ENCODE measurements around the gene CMIP.

CMIP gene

DNA sequence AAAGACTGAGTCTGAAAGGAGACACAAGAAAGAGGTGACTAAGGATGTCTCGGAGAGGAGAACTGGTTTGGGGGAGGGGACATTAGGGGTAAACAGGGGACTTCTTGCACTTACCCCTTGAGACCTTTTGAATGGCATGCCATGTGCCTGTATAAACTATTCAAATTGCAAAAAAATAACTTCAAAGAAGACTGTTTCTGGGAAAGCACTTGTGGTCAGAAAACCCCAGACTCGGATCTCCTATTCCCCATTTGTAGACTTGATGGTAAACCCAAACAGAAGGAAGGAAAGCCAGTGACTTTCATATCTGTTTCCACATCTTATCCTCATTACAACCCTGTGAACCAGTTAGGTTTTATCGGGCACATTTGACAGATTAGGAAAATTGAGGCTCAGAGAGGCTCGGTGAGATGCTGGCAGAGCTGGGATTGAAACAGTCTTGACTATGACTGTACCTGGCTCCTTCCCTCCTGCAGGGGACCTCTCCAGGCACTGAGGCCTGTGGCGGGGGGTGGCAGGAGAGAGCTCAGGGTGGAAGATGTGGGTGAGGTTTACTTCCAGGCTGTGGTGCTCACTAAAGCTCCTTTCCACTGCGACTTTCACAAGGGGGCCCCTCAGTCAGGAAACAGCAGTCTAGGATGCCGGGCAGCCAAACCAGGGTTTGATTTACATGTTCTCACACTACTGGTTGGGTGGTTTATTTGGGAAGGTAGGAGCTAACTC lies 304.0 kb downstream of the CMIP start:
- no peaks in the 10 kb centered on the region for H3K9me3 ChIP-seq (ENCODE audit: insufficient read depth, low read depth, low read length)
- no peak overlapping the region for H3K27ac ChIP-seq (ENCODE audit: low read length)
- H3K36me3 ChIP-seq (ENCODE audit: insufficient read depth, low read depth, low read length), result no peaks in the 10 kb centered on the region
- H3K4me1 ChIP-seq (ENCODE audit: insufficient read depth, low read length), result peaks cover 4% of the 10 kb centered on the region
- H3K27me3 ChIP-seq (ENCODE audit: insufficient read depth, low read length), result no peaks in the 10 kb centered on the region
- H3K4me3 ChIP-seq (ENCODE audit: low read length), result no peak overlapping the region
- no peak overlapping the region for H3K9ac ChIP-seq (ENCODE audit: low read depth, low read length)

DNA sequence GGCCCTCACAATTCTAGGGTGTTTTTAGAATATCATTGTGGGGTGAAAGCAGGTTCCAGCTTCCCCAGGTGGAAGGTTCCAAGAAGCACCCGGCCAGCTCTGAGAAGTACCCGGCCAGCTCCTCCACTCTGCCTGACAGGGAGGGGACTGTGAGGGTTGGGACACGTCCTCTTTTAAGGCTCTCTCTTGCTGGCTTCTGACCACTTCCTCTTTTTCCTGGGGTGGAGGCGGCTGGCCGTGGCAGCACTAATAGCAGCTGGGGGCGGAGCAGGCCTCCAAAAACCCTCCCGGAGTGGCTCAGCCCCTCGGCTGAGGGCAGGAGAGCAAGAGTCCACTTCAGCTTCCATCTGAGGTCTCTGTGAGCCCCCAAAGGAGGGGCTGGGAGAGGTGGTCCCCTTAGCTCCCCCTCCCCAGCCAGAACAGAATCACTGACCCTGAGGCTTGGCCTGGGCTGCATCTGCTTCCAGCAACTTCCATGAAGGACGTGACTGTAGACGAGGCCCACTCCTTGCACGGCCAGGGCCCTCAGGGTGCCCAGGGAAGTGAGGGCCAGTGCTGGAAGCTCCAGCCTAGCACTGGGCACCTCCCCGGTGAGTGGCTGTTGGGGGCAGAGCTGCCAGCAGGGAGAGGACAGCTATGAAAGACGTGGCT lies 307.7 kb downstream of the CMIP start:
- no peaks in the 10 kb centered on the region for H3K36me3 ChIP-seq (ENCODE audit: insufficient read depth, low read depth, low read length)
- H3K9ac ChIP-seq (ENCODE audit: low read depth, low read length), result no peak overlapping the region
- H3K27ac ChIP-seq (ENCODE audit: low read length), result no peak overlapping the region
- H3K4me3 ChIP-seq (ENCODE audit: low read length), result no peak overlapping the region
- H3K27me3 ChIP-seq (ENCODE audit: insufficient read depth, low read length), result no peaks in the 10 kb centered on the region
- no peaks in the 10 kb centered on the region for H3K9me3 ChIP-seq (ENCODE audit: insufficient read depth, low read depth, low read length)
- H3K4me1 ChIP-seq (ENCODE audit: insufficient read depth, low read length), result peaks cover 4% of the 10 kb centered on the region

DNA sequence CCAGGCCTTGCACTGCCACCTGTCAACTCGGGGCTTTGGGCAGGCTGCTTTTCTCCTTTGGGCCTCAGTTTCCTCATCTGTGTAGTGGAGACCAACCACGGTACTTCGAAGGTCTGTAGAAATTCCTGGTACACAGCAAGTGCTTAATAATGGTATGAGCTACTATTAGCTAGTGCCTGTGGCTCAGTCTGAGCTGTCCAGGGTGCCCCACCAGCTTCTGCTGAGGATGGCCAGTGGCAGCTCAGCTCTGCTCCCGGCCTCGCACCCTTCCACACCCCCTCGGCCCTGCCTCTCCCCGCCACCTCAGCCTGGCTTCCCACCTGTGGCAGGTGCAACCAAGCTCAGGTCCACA lies 308.2 kb downstream of the CMIP start:
- Histone ChIP-seq H3K9ac (ENCODE audit: low read depth, low read length) (no peak overlapping the region), H3K4me3 (ENCODE audit: low read length) (no peak overlapping the region), H3K27ac (ENCODE audit: low read length) (no peak overlapping the region), H3K9me3 (ENCODE audit: insufficient read depth, low read depth, low read length) (no peaks in the 10 kb centered on the region), H3K4me1 (ENCODE audit: insufficient read depth, low read length) (peaks cover 4% of the 10 kb centered on the region), H3K36me3 (ENCODE audit: insufficient read depth, low read depth, low read length) (no peaks in the 10 kb centered on the region), H3K27me3 (ENCODE audit: insufficient read depth, low read length) (no peaks in the 10 kb centered on the region)

DNA sequence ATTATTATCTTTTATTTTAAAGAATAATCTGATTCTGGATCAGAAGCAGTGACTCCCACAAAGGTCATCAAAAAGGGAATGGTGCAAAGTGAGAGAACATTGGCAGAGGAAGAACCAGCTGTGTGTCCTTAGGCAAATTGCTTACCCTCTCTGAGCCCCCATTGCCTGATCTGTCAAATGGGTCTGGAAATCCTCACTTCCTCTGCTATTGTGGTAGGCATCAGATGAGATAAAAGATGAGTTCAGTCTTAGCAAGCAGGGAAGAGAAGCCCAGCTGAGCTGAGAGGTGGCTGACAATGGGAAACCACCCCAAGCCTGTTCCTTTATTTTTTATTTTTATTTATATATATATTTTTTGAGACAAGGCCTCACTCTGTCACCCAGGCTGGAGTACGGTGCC lies 310.2 kb downstream of the CMIP start:
- H3K27ac ChIP-seq (ENCODE audit: low read length), result no peak overlapping the region
- H3K36me3 ChIP-seq (ENCODE audit: insufficient read depth, low read depth, low read length), result no peaks in the 10 kb centered on the region
- no peaks in the 10 kb centered on the region for H3K9me3 ChIP-seq (ENCODE audit: insufficient read depth, low read depth, low read length)
- H3K27me3 ChIP-seq (ENCODE audit: insufficient read depth, low read length), result no peaks in the 10 kb centered on the region
- no peak overlapping the region for H3K9ac ChIP-seq (ENCODE audit: low read depth, low read length)
- no peak overlapping the region for H3K4me3 ChIP-seq (ENCODE audit: low read length)
- H3K4me1 ChIP-seq (ENCODE audit: insufficient read depth, low read length), result no peaks in the 10 kb centered on the region

DNA sequence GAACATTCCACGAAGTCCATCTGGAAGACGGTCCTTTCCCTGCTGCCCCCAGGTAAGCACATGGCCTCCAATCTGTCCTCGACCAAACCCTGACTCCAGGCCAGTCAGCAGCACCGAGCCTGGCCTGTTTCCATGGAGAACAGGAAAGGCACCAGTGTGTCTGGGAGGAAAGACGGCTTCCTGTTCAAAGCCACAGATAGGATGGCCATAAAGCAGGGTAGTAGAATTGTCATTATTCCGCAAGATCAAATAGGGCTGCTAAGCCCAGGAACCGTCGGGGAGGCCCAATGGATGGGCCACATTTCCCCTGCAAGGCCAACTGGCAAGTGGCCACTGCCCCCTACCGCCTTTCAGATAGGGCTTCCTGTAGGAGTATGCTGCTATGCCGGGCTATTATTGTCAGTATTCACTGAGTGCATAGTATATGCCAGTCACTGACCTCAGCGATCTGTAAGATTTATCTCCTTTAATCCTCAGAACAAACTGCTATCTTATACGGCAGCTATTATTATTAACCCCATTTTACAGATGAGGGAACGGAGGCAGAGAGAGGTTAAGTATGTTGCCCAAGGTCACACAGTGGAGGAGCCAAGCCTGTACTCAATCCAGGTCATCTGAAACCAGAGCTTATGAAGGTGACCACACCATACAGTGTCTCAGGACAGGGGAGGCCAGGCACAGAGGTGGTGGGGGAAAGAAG lies 311.5 kb downstream of the CMIP start:
- Histone ChIP-seq H3K27me3 (ENCODE audit: insufficient read depth, low read length) (no peaks in the 10 kb centered on the region), H3K9me3 (ENCODE audit: insufficient read depth, low read depth, low read length) (no peaks in the 10 kb centered on the region), H3K4me3 (ENCODE audit: low read length) (no peak overlapping the region), H3K4me1 (ENCODE audit: insufficient read depth, low read length) (no peaks in the 10 kb centered on the region), H3K36me3 (ENCODE audit: insufficient read depth, low read depth, low read length) (no peaks in the 10 kb centered on the region), H3K27ac (ENCODE audit: low read length) (no peak overlapping the region), H3K9ac (ENCODE audit: low read depth, low read length) (no peak overlapping the region)

DNA sequence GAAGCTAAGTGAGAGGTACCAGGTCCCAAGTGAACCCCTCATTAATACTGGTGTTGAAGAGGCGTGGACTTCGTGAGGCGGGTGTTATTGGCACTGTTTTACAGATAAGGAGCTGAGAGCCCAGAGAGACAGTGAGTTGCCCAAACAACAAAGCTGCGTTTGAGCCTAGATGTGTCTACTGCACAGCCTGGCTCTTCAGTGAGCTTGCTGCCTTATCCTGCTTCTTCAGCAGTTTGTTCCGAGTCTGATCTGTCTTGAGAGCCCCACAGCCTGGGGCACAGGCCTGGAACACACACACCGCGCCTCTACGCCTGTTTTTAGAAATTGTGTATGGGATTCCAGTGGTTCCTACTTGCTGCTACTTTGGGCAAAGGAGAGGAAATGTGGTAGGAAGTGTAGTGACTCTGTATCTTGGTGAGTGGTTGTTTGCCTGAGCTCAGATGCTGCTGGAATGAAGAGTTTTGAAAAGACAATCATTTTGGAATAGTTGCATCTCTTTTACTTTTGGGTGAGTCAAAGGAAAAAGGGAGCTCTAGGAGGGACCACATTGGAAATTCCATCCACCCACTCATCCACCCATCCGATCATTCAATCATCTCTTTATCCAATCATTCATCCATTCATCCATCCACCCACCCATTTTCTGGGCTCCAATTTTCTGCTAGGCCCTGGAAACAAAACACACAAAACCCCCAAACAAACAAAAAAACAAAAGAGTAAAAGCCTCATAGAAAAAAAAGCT lies 312.2 kb downstream of the CMIP start:
- no peak overlapping the region; the same call in 1 of the 2 replicates for H3K9ac ChIP-seq (ENCODE audit: low read depth, low read length)
- H3K36me3 ChIP-seq (ENCODE audit: insufficient read depth, low read depth, low read length), result no peaks in the 10 kb centered on the region
- no peaks in the 10 kb centered on the region for H3K9me3 ChIP-seq (ENCODE audit: insufficient read depth, low read depth, low read length)
- no peak overlapping the region for H3K4me3 ChIP-seq (ENCODE audit: low read length)
- no peaks in the 10 kb centered on the region for H3K4me1 ChIP-seq (ENCODE audit: insufficient read depth, low read length)
- no peaks in the 10 kb centered on the region for H3K27me3 ChIP-seq (ENCODE audit: insufficient read depth, low read length)
- H3K27ac ChIP-seq (ENCODE audit: low read length), result no peak overlapping the region

DNA sequence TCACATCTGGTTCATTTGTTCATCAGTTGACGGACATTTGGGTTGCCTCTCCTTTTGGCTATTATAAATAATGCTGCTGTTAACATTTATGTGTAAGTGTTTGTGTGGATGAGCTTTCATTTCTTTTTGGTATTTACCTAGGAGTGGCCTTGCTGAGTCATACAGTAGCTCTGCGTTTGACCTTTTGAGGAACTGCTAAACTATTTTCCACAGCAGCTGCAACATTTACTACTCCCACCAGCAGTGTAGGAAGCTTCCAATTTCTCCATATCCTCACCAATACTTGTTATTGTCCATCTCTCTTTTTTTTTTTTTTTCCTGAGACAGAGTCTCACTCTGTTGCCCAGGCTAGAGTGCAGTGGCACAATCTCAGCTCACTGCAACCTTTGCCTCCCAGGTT lies 313.8 kb downstream of the CMIP start:
- Histone ChIP-seq H3K4me1 (ENCODE audit: insufficient read depth, low read length) (no peaks in the 10 kb centered on the region), H3K27me3 (ENCODE audit: insufficient read depth, low read length) (no peaks in the 10 kb centered on the region), H3K9ac (ENCODE audit: low read depth, low read length) (no peak overlapping the region), H3K27ac (ENCODE audit: low read length) (no peak overlapping the region), H3K4me3 (ENCODE audit: low read length) (no peak overlapping the region), H3K36me3 (ENCODE audit: insufficient read depth, low read depth, low read length) (no peaks in the 10 kb centered on the region), H3K9me3 (ENCODE audit: insufficient read depth, low read depth, low read length) (no peaks in the 10 kb centered on the region)
